Natural killer cell treated with Interleukin-12 subunit alpha and Interleukin-12 subunit beta and Interleukin-15 and Interleukin-18, amount 100 ng/mL, for 72 hours (primary cell): ENCODE data around the gene KIRREL3. TPM values are rescaled to one million over a fixed set of nuclear protein-coding genes. Genes with fewer than 3 reads are reported as not detected.
"Not testable (repeated sequence)": the region's sequence is repeated elsewhere in the genome, so short reads cannot be mapped to it uniquely, and the experiment has no call there.

Source experiments
- ATAC-seq, 2 donors: fragments of 150-1000 bp; cut with Tn5 transposase in 1 of 2; sonication (Bioruptor Pico), chemical (Tn5 transposase) in 1 of 2; 2 replicates each; pipeline ENCODE4 v1.10.0; 2021
- DNase-seq: peaks from one replicate; pipeline ENCODE4 v3.0.0; 2022; ENCODE audit warnings: low spot score
- H3K27ac Mint-ChIP-seq, 2 donors: 1 replicate in 1 of 2; 2 replicates in 1 of 2; pipeline ENCODE4 v1.8.0; 2022; ENCODE audit warnings: mixed read lengths in 2 of 2, mild to moderate bottlenecking in 1 of 2, moderate library complexity in 1 of 2
- H3K27me3 Mint-ChIP-seq, 2 donors: 1 replicate in 1 of 2; 2 replicates in 1 of 2; pipeline ENCODE4 v1.8.0; 2022; ENCODE audit warnings: mixed read lengths in 2 of 2
- H3K36me3 Mint-ChIP-seq: one replicate; pipeline ENCODE4 v1.8.0; 2022; ENCODE audit warnings: mixed read lengths
- H3K4me1 Mint-ChIP-seq, 2 donors: 1 replicate in 1 of 2; 2 replicates in 1 of 2; pipeline ENCODE4 v1.8.0; 2022; ENCODE audit warnings: low read depth in 2 of 2, mixed read lengths in 2 of 2, mild to moderate bottlenecking in 1 of 2
- H3K4me3 Mint-ChIP-seq: one replicate; pipeline ENCODE4 v1.8.0; 2022; ENCODE audit warnings: mixed read lengths
- H3K9me3 Mint-ChIP-seq: 2 replicates; pipeline ENCODE4 v1.8.0; 2022; ENCODE audit warnings: mixed read lengths
- total RNA-seq, 2 donors: library from RNA; stranded (reverse); gene quantifications; one replicate each; pipeline ENCODE4 v1.2.3, GENCODE V29; 2022

KIRREL3 gene
- total RNA-seq, 2 donors from 2014 or later, result not detected

DNA sequence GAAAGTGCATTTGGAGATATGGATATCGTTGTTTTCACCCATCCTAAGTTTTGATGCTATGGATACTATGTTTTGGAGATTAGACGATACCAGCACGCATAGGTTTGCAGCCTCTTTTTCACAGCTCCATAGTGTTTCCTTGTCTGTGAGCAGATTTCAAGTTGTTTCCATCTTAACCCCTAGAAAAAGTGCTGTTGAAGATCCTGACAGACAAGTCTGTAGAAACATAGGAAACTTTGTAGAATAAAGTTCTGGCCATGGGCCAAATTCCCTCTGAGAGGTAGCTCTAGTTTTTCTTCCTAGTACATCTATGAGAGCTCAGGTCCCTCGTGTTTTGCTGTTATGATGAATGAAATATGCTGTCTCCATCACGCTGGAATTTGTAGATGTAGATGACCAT lies 612.7 kb downstream of the KIRREL3 start:
- Mint-ChIP-seq H3K27ac (no peak overlapping the region), H3K4me3 (no peak overlapping the region), H3K9me3 (no peaks in the 10 kb centered on the region), H3K4me1 (peaks cover 35 to 49% of the 10 kb centered on the region in 2 donors), H3K27me3 (no peaks in the 10 kb centered on the region), H3K36me3 (no peaks in the 10 kb centered on the region)
- ATAC-seq (no peak), DNase-seq (no peak)

DNA sequence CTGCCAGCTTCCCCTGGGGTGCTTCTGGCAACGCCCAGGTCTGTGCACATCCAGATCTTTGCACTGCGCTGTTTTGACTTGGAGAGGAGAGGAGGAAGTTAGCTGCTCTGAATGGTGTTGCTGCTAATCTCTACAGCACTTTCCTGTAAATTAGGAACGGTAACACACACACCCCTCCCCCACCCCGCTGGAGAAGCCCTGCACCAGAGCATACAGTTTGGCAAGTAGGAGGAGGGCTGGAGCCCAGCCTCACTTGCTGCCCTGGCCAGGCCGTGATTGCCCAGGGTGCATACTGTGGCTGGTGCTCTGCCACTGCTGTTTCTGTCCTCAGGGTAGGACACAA lies 613.9 kb downstream of the KIRREL3 start:
- H3K9me3 Mint-ChIP-seq, H3K27me3 Mint-ChIP-seq, H3K36me3 Mint-ChIP-seq, DNase-seq: not testable (repeated sequence)
- Mint-ChIP-seq H3K27ac (peak overlapping the region; percentile 63 to 84), H3K4me3 (peak overlapping the region; percentile 8), H3K4me1 (peaks cover 23 to 38% of the 10 kb centered on the region in 2 donors)
- ATAC-seq, result peak; percentile 16 to 26

DNA sequence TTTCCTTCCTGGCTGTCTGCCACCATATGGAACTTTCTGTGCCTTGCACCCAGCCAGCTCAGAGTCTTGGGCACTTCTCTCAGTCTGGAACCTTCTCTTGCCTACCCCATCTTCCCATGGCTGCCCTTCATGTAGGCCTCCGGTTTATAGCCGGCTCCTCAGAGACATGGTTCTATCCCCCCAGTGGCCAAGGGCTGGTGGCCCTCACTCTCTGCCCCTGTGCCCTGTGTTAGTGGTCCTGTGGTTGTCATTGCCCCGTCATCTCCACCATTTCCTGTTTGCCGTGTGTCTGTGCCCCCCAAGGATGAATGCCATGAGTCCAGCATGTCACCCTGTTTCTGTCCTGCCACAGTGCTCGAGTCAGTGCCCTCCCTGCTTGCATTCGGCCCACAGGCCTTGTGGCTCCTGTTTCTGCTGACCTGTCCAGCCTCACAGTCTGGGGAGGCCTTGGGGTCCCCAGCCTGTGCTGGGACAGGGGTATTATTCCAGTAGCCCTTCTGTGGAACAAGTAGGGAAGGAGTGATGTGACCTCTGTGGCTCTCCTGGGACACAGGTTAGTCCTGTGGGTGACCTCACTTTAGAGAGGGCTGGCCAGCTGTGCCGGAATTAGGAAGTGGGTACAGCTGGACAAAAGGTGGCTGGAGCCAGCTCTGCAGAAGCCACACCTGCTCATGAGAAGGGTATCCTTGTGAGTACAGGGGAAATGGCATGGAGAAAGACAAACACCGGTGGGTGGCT lies 614.4 kb downstream of the KIRREL3 start:
- Mint-ChIP-seq H3K4me1 (peaks cover 18 to 33% of the 10 kb centered on the region in 2 donors), H3K27me3 (no peaks in the 10 kb centered on the region), H3K27ac (peak overlapping the region; percentile 63 to 84), H3K36me3 (no peaks in the 10 kb centered on the region), H3K4me3 (peak overlapping the region; percentile 8), H3K9me3 (no peaks in the 10 kb centered on the region)
- peak; percentile 6 to 17 for ATAC-seq
- no peak for DNase-seq

DNA sequence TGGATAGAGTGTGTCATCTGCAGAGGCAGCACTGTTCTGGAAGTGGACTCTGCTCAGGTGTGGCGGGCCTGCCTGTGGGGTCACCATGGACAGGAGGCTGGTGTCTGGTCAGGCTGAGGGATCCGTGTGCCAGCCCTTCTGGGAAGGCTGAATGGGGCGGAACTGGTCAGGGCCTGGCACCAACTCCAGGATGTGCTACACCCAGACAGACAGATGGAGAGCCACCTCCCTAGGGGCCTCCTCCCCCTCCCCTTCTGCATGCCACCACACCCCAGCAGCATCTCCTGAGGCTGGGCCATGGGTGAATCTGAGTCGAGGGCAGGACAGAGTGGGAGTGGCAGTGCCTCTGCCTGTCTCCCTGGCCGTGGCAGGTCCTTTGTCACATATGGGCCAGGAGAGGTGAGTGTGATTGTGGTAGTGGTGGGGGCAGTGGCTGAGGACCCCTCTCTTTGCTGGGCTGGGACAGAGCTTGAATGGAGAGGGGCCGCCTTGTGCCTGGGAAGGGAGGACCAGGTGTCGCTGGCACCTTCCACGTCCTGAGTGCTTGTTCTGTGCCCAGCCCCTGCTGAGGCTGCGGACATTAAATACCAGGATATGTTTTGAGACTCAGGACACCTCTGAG lies 616.0 kb downstream of the KIRREL3 start:
- no peaks in the 10 kb centered on the region for H3K36me3 Mint-ChIP-seq
- H3K27me3 Mint-ChIP-seq, result no peaks in the 10 kb centered on the region
- no peaks in the 10 kb centered on the region for H3K9me3 Mint-ChIP-seq
- H3K4me1 Mint-ChIP-seq, result peaks cover 6 to 23% of the 10 kb centered on the region in 2 donors
- ATAC-seq (peak in 1 of 2 donors; percentile 4), DNase-seq (no peak)
- no peak overlapping the region for H3K27ac Mint-ChIP-seq
- no peak overlapping the region for H3K4me3 Mint-ChIP-seq

DNA sequence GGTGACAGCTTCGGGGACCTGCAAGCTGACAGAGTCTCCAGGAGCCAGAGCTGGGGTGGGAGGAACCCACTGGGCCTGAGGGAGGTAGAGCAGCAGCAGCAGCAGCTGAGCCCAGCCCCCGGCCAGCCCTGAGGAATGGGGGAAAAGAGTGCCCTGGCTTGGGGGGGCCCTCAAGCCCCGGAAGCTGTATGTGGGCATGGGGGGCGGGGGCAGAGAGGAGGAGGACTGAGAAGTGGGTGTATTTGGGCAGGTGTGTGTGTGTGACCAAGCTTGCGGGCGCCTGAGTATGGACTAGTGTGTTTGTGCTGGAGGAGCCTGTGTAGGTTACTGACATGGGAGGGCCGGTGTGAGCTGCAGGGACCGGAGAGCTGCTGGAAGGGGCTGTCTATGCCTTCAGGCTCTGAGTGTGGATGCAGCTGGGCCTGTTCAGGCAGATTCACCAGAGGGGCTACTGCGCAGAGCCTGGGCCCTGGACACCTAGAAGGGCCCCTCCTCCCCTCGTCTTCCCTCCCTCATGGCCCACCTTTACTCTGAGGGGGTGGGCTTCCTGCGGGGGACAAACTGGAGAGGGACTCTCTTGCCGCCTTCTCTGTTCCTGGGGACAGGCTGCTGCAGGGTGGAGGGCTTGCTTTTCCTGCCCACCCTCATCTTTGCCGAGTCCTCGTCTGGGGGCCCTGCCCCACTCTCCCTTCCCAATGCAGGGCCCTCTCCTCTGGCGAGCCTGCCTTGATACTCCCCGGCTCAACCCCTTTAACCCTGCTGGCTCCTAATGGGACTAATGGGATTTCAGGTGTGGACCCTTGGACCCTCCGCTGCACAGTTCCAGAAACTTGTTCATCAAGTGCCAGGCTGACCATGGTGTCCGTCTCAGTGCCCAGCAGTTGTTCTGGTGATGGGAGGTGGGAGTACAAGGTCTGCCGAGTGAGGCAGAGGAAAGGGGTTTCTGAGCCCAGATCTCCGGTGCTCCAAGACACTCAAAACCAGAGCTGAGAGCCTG lies 616.9 kb downstream of the KIRREL3 start:
- Mint-ChIP-seq H3K4me3 (no peak overlapping the region), H3K27me3 (no peaks in the 10 kb centered on the region), H3K27ac (no peak overlapping the region), H3K9me3 (no peaks in the 10 kb centered on the region), H3K36me3 (no peaks in the 10 kb centered on the region), H3K4me1 (peaks cover 6 to 25% of the 10 kb centered on the region in 2 donors)
- ATAC-seq (no peak), DNase-seq (no peak)

DNA sequence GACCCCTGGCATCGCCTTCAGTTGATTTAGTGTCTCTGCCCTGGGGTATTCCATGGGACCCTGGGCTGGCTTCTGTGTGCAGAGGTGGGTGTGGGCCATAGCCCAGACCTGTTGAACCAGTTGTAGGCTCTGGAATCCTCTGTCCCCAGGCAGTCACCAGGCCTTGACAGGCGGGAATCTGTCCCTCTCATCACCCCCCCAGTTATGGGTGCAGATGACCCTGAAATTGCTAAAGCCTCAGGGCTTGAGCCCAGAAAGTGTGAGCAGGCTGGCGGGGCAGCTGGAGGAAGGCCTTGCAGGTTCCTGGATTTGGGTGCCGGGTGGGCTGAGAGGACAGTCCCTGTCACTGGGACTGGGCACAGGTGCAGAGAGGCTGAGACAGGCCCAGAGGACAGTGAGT lies 617.9 kb downstream of the KIRREL3 start:
- ATAC-seq, H3K27me3 Mint-ChIP-seq, H3K4me3 Mint-ChIP-seq, H3K27ac Mint-ChIP-seq, H3K36me3 Mint-ChIP-seq, H3K9me3 Mint-ChIP-seq, DNase-seq: not testable (repeated sequence)
- H3K4me1 Mint-ChIP-seq, result peaks cover 6 to 24% of the 10 kb centered on the region in 2 donors

DNA sequence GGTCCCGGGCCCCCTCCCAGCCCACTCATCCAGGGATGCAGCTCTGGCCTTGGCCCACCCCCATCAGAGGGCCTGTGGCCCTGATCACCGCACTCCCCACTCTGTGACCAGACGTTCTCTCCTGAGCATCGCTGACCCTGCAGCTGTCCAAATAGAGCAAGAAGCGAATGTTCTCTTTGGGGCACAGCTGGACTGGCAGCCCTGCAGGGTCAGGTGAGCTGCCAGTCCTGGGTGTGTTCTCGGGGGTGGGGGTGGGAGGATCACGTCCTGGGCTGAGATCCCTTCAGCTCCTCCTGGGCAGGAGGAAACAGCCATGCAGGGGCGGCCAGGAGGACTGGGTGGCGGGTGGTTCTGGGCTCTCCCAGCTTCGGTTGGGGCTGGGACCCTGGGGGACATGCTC lies 618.6 kb downstream of the KIRREL3 start:
- not testable (repeated sequence) for ATAC-seq, H3K27ac Mint-ChIP-seq, H3K4me3 Mint-ChIP-seq, H3K9me3 Mint-ChIP-seq, DNase-seq, H3K36me3 Mint-ChIP-seq, H3K27me3 Mint-ChIP-seq
- H3K4me1 Mint-ChIP-seq, result peaks cover 6 to 20% of the 10 kb centered on the region in 2 donors

DNA sequence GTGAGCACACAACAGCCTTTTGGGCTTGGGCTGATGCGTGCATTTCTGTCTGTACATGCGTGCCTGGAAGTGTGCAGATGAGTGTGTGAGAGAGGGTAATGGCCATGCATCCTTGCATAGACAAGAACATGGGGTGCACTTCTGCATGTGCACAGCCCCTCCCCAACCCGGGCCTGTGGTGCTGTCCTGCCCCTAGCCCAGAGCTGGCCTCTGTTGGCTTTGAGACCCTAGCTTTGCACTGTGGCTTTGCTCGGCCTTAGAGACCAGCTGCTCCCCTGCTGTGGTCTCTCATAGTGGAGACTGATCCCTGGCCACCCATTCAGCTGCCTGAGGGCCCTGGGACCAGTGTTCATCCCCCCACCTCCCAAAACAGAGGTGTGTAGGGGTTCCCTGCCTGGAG lies 619.7 kb downstream of the KIRREL3 start:
- H3K27ac Mint-ChIP-seq, result no peak overlapping the region
- ATAC-seq, result no peak
- DNase-seq, result no peak
- H3K4me1 Mint-ChIP-seq, result peaks cover 2 to 9% of the 10 kb centered on the region in 2 donors
- no peak overlapping the region for H3K4me3 Mint-ChIP-seq
- no peaks in the 10 kb centered on the region for H3K9me3 Mint-ChIP-seq
- no peaks in the 10 kb centered on the region for H3K36me3 Mint-ChIP-seq
- H3K27me3 Mint-ChIP-seq, result no peaks in the 10 kb centered on the region

DNA sequence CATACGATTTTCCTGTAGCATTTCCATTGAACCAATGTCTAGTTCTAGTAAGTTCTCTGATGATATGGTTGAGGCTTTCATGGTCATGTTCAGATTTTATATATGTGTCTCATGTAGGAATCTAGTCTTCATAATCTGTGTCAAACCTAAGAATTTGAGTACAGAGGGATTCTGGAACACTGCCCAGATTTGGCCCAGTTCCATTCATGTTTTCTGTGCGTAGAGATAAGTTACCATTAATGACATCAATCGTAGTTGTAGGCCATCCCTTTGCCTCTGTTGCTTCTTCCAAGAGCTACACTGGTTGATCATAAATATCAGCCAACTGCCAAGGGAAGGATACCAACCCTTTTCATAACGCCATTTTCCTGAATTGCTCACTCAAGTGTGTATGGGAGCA lies 621.8 kb downstream of the KIRREL3 start:
- no peak for DNase-seq
- Mint-ChIP-seq H3K9me3 (no peaks in the 10 kb centered on the region), H3K4me3 (no peak overlapping the region), H3K4me1 (peaks cover 0 to 14% of the 10 kb centered on the region in 2 donors), H3K36me3 (no peaks in the 10 kb centered on the region), H3K27ac (peak overlapping the region in 1 of 2 donors; percentile 28), H3K27me3 (no peaks in the 10 kb centered on the region)
- ATAC-seq, result no peak

DNA sequence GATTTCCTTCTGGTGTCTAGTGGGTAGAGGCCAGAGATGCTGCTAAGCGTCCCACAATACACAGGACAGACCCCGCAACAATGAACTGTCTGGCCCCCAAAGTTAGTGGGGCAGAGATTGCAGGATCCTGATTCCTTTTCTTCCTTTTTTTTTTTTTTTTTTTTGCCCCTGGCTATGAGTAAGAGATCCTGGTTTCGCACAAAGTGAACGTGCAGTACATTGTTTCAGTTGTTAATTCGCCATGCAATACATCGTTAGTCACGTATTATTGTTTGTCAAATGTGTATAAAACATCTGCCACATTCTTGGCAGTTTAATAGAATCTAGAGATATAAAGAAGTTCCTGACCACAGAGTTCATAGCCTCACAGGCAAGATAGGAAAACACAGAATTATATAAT lies 624.8 kb downstream of the KIRREL3 start:
- Mint-ChIP-seq H3K9me3 (no peaks in the 10 kb centered on the region), H3K36me3 (no peaks in the 10 kb centered on the region), H3K27ac (no peak overlapping the region), H3K4me1 (peaks cover 5 to 27% of the 10 kb centered on the region in 2 donors), H3K27me3 (no peaks in the 10 kb centered on the region), H3K4me3 (no peak overlapping the region)
- no peak for DNase-seq
- no peak for ATAC-seq

DNA sequence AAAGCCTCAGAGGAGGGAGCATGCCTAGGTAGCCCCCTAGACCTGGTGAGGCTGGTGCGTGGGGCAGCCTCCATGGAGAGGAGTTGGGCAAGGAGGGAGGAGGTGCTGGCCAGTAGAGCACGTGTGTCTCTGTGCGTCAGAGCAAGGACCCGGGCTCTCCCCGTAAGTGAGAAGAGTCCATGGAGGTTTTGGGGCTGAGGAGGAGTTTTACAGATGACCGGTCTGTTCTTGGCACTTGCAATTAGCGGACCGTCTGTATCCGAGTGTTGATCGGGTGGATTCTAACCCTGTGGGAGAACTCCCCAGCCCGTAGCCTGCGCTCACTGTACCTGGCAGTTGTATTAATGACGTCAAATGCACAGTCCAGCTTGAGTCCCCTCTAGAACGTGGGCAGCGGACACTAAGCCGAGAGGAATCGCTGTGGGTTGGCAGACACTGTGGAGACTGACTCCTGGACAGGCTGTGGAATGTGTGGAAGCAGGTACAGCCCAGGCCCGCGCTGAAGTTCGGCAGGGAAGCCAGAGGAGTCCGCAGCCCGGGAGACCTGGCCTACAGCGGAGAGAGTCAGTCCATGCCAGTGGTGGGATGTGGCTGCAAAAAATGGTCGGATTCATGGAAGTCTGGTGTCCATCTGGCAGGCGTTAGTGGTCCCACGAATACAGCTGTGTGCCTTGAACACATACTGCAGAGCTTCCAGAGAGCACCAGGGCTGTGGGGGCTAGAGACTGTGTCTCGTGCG lies 625.8 kb downstream of the KIRREL3 start:
- H3K9me3 Mint-ChIP-seq, DNase-seq, ATAC-seq, H3K36me3 Mint-ChIP-seq, H3K4me3 Mint-ChIP-seq, H3K27me3 Mint-ChIP-seq, H3K27ac Mint-ChIP-seq: not testable (repeated sequence)
- peaks cover 14 to 37% of the 10 kb centered on the region in 2 donors for H3K4me1 Mint-ChIP-seq

DNA sequence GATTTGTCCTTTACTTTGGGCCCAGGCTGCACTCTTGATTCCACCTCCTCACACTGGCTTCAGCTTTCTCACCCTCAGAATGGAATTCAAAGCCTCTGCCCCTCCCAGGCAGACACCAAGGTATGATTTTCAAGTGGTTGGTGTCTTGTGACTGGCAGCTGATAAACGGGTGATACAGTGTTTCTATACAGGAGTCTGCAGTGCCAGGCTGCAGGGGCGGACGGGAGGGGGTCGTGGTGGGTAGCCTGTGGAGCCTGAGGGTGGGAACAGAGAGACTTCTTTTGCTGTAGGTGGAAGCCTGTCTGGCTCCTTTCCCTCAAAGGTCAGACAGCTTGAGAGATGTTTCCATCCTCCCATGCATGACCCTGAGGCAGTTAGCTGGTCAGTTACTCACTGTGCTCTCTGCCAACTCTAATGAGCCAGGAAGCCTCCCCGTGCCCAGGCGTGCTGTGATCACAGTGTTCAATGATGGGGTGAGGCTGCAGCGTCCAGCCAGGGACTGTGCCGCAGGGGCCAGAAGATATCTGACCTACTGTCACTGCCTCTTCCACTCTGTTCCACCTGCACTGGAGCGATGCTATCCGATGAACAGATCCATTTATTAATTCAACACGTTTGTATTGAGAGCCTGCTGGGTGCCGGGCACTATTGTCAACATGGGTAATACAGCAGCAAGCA lies 627.0 kb downstream of the KIRREL3 start:
- H3K4me1 Mint-ChIP-seq, result peaks cover 17 to 36% of the 10 kb centered on the region in 2 donors
- not testable (repeated sequence) for H3K36me3 Mint-ChIP-seq, ATAC-seq, H3K27me3 Mint-ChIP-seq, H3K9me3 Mint-ChIP-seq, DNase-seq, H3K27ac Mint-ChIP-seq, H3K4me3 Mint-ChIP-seq
